Left lung (tissue), 10 donors: Measurements from ENCODE around the gene SIRT2. TPM values are rescaled to one million over a fixed set of nuclear protein-coding genes. Genes with fewer than 3 reads are reported as not detected.

Source experiments
- ATAC-seq: fragments of 200-7000 bp; cut with Tn5 transposase; one replicate; pipeline ENCODE4 v1.9.1; 2020; ENCODE audit warnings: moderate library complexity
- DNase-seq, 4 donors: peaks; one replicate each; pipeline ENCODE4 v3.0.0-alpha.2; 2013 to 2020
- H3K27ac ChIP-seq, 2 donors: fragments of 200-600 bp; sonication (generic) in 1 of 2; one replicate each; pipeline versions ENCODE4 v1.5.0 to v1.8.0; 2020 to 2021
- H3K27me3 ChIP-seq, 2 donors: fragments of 200-600 bp; sonication (generic) in 1 of 2; one replicate each; pipeline versions ENCODE4 v1.5.0 to v1.8.0; 2020 to 2021
- H3K36me3 ChIP-seq, 2 donors: fragments of 200-600 bp; sonication (generic) in 1 of 2; one replicate each; pipeline versions ENCODE4 v1.5.0 to v1.8.0; 2020 to 2021
- H3K4me1 ChIP-seq, 2 donors: fragments of 200-600 bp; one replicate each; pipeline ENCODE4 v1.8.0; 2021
- H3K4me3 ChIP-seq, 2 donors: fragments of 200-600 bp; sonication (generic) in 1 of 2; one replicate each; pipeline versions ENCODE4 v1.5.0 to v1.8.0; 2020 to 2021; ENCODE audit warnings: mild to moderate bottlenecking in 1 of 2
- H3K9me3 ChIP-seq, 2 donors: fragments of 200-600 bp; sonication (generic) in 1 of 2; one replicate each; pipeline versions ENCODE4 v1.5.0 to v1.8.0; 2020 to 2021
- intact Hi-C, 2 donors: fragments of 100-400 bp; cut with DNase I; formaldehyde crosslinking; loops; one replicate each; pipeline versions ENCODE4 v1.11.2 to v1.14.2; 2022
- polyA plus RNA-seq, 6 donors: library from polyadenylated mRNA; unstranded; fragments of 120-200 nt; gene quantifications; one replicate each; pipeline ENCODE4 v1.2.1, GENCODE V29; 2013; ENCODE audit not compliant: insufficient read length in 6 of 6
- total RNA-seq, 2 donors: library from RNA; stranded (reverse); fragmentation: NEBNext Ultra II Directional; extraction: Animal tissue kit (Norgen Biotek cat#: 25700); gene quantifications; one replicate each; pipeline ENCODE4 v1.2.1, GENCODE V29; 2021
- TF ChIP-seq, protein P1 (sequence below), 2 donors: fragments of 200-600 bp; sonication (generic) in 1 of 2; IDR thresholded peaks; one replicate each; pipeline versions ENCODE4 v1.5.0 to v1.8.0; 2021; ENCODE audit warnings: antibody characterized with exemption in 2 of 2
- donor health status: DM: no; HTN: yes; CAD: no.
- donor health status: DM: no; HTN: no; CAD: no.

SIRT2 gene
- total and polyA plus RNA-seq, 8 donors = 49.2 to 56.1 (median 52.6) TPM

DNA sequence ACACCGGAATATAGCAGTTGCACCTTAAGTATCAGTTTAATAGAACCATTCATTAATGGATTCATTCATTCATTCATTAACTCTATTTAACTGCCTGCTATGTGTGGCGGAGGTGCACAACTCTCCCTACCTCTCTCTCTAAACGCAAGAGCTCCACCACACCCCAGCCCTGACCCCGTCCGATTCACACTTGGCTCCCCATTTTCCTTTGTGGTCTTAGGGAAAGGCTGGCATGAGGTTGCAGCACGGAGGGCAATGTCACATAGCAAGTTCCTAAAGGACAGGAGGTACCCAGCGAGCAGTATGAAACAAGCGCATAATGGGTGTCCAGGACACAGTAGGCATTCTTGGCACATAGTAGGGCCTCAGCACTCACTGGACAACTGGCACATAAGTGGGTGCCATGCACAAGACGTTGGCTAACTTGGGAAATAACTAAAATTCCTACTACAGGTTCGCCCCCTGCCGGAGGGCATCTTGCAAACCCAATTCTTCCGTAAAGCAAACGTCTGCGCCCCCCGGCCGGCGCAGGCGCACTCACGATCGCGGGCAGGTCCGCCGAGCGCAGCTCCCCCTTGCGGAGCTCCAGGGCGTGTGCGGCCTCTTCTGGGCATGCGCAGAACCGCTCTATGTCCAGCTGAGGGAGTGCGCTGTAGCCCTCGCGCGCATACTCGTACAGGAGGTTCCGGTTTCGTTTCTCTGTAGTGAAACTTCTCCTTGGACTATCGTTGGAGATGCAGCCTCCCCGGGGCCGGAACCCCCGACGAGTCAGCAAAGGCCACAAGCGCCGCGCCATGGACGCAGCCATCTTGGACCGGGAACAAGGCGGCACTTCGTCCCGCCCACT lies 30.7 kb upstream of the SIRT2 start, which contains the start of gene SARS2:
TSS of gene SARS2 (minus strand) at position 835 of the 847 bp plus-strand sequence. CDS start at position 808, 27 bp downstream.
- H3K36me3 ChIP-seq = peaks cover 0 to 24% of the 10 kb centered on the region in 2 donors
- TF ChIP-seq, protein P1, sequence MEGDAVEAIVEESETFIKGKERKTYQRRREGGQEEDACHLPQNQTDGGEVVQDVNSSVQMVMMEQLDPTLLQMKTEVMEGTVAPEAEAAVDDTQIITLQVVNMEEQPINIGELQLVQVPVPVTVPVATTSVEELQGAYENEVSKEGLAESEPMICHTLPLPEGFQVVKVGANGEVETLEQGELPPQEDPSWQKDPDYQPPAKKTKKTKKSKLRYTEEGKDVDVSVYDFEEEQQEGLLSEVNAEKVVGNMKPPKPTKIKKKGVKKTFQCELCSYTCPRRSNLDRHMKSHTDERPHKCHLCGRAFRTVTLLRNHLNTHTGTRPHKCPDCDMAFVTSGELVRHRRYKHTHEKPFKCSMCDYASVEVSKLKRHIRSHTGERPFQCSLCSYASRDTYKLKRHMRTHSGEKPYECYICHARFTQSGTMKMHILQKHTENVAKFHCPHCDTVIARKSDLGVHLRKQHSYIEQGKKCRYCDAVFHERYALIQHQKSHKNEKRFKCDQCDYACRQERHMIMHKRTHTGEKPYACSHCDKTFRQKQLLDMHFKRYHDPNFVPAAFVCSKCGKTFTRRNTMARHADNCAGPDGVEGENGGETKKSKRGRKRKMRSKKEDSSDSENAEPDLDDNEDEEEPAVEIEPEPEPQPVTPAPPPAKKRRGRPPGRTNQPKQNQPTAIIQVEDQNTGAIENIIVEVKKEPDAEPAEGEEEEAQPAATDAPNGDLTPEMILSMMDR (IDR thresholded peaks at IDR 0.05) = peak; percentile 99 to 100
- H3K4me1 ChIP-seq = peaks cover 11 to 46% of the 10 kb centered on the region in 2 donors
- H3K9me3 ChIP-seq = peaks cover 0 to 3% of the 10 kb centered on the region in 2 donors
- peak within 1 kb of the TSS; percentile 55 to 76 for H3K4me3 ChIP-seq
- H3K27me3 ChIP-seq = no peaks in the 10 kb centered on the region
- ATAC-seq (peak; percentile 93), DNase-seq (peak in 3 of 4 donors; percentile 93 to 97 (median 97))
- H3K27ac ChIP-seq = peak within 1 kb of the TSS; percentile 85 to 88
- intact Hi-C loops = no loop called here

DNA sequence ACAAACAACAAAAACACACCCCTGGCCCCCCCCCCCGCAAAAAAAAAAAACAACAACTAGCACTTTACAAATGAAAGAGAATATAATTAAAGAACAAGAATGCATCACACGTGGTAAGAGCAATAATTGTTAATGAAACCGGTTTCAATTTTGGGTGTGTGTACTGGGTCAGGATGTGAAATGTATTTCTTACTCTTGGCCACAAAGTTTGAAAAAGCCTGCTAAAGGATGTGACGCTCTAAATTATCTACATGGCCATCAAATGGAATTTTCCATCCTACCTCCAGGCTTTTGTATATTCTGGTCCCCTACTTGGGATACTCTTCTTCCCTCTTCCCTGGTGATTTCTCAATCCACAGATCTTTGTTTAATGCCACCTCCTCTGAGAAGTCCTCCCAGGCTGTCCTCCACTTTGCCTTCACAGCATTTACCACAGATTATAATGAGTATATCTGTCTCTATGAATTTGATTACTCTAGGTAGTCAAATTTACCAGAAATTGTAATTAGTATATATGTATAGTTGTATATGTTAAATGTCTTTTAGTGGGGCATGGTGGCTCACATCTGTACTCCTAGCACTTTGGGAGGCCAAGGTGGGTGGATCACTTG lies 29.1 kb upstream of the SIRT2 start:
- Histone ChIP-seq H3K36me3 (peaks cover 0 to 41% of the 10 kb centered on the region in 2 donors), H3K4me3 (no peak overlapping the region), H3K9me3 (no peaks in the 10 kb centered on the region), H3K27me3 (no peaks in the 10 kb centered on the region), H3K4me1 (peaks cover 11 to 46% of the 10 kb centered on the region in 2 donors), H3K27ac (no peak overlapping the region)
- DNase-seq = no peak
- intact Hi-C loops = no loop called here
- no peak for ATAC-seq
- TF ChIP-seq, protein P1 (IDR thresholded peaks at IDR 0.05) = no peak

DNA sequence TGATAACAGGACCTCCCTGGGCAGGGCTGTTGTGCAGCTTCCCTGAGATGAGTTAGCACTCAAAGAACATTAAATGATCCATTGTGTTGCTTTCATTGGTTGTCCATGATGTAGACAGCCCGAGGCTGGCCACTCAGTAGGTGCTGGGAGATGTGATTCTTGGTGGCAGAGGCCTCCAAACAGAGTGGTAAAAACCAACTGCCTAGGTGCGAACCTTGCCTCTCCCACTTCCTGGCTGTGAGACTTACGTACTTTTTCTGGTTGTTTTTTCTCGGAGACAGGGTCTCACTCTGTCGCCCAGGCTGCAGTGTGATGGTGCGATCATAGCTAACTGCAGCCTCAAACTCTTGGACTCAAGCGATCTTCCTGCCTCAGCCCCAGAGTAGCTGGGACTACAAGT lies 25.0 kb upstream of the SIRT2 start:
- H3K36me3 ChIP-seq = peaks cover 0 to 46% of the 10 kb centered on the region in 2 donors
- intact Hi-C loops = no loop called here

DNA sequence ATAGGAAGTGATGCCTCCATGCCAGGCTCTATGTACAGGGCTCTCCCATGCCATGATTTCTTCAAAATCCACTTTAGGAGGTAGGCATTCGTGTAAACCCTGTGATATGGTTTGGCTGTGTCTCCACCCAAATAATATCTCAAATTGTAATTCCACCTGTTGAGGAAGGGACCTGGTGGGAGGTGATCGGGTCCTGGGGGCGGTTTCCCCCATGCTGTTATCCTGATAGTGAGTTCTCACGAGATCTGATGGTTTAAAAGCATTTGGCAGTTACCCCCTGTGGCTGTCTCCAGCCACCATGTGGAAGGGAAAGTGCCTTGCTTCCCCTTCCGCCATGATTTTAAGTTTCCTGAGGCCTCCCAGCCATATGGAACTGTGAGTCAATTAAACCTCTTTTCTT lies 23.1 kb upstream of the SIRT2 start:
- ATAC-seq (no peak), DNase-seq (no peak)
- Histone ChIP-seq H3K4me3 (no peak overlapping the region), H3K36me3 (peaks cover 0 to 46% of the 10 kb centered on the region in 2 donors), H3K4me1 (no peaks in the 10 kb centered on the region), H3K27me3 (no peaks in the 10 kb centered on the region), H3K27ac (no peak overlapping the region), H3K9me3 (no peaks in the 10 kb centered on the region)
- TF ChIP-seq, protein P1 (IDR thresholded peaks at IDR 0.05) = no peak
- intact Hi-C loops = no loop called here

More for the DNA sequence above, 25.0 kb upstream of the SIRT2 start:
- Histone ChIP-seq H3K4me3 (no peak overlapping the region), H3K27me3 (no peaks in the 10 kb centered on the region), H3K4me1 (peaks cover 2 to 13% of the 10 kb centered on the region in 2 donors), H3K27ac (no peak overlapping the region), H3K9me3 (no peaks in the 10 kb centered on the region)
- ATAC-seq (no peak), DNase-seq (no peak)
- TF ChIP-seq, protein P1 (IDR thresholded peaks at IDR 0.05) = no peak
